Measurements from ENCODE around the gene UBE2Z.

DNA sequence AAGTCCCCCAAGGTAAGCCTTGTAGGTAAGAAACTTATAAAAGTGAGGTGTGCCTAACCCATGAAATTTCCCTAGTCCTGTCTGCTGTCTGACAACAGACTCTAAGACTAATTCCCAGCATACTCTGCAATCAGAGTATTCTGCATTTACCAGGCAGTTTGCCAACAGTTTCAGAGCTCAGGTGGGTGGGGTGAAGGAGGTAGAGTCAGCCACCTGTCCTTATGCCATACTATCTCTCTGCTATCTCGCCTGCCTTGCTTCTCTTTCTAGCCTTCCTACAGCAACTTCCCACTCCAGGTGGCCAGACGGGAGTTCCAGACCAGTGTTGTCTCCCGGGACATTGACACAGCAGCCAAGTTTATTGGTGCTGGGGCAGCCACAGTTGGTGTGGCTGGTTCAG, 13.3 kb upstream of the UBE2Z start:
- TF ChIP-seq ZNF311 (tag by site-specific recombination; IDR thresholded peaks at IDR 0.05; ENCODE audit: borderline replicate concordance) (no peak), ZNF677 (tag by site-specific recombination; IDR thresholded peaks at IDR 0.05) (no peak)
- TF ChIP-seq, protein P1, sequence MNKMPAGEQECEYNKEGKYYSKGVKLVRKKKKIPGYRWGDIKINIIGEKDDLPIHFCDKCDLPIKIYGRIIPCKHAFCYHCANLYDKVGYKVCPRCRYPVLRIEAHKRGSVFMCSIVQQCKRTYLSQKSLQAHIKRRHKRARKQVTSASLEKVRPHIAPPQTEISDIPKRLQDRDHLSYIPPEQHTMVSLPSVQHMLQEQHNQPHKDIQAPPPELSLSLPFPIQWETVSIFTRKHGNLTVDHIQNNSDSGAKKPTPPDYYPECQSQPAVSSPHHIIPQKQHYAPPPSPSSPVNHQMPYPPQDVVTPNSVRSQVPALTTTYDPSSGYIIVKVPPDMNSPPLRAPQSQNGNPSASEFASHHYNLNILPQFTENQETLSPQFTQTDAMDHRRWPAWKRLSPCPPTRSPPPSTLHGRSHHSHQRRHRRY (tag by site-specific recombination; IDR thresholded peaks at IDR 0.05): no peak

Data from HEK293 (cell line).